ENCODE data around the gene USP21.

DNA sequence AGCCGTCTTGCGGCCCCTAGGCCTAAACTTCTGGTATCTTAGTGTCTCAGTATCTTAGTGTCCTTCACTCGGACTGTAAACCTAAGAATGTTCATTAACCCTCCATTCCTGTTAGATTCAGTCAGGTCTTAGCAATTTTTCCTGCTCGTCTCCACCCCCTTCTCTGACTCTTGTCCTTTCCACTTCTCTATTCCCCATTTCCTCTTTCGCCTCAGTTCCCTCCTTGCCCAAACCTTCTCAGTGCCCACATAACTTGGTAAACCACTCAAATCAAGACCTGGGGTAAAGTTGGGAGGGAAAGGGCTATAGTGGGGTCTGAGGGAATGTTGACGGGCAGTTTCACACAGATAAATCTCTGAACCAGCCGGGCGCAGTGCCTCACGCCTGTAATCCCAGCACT lies 55.1 kb downstream of the USP21 start:
- TF ChIP-seq, protein P1, sequence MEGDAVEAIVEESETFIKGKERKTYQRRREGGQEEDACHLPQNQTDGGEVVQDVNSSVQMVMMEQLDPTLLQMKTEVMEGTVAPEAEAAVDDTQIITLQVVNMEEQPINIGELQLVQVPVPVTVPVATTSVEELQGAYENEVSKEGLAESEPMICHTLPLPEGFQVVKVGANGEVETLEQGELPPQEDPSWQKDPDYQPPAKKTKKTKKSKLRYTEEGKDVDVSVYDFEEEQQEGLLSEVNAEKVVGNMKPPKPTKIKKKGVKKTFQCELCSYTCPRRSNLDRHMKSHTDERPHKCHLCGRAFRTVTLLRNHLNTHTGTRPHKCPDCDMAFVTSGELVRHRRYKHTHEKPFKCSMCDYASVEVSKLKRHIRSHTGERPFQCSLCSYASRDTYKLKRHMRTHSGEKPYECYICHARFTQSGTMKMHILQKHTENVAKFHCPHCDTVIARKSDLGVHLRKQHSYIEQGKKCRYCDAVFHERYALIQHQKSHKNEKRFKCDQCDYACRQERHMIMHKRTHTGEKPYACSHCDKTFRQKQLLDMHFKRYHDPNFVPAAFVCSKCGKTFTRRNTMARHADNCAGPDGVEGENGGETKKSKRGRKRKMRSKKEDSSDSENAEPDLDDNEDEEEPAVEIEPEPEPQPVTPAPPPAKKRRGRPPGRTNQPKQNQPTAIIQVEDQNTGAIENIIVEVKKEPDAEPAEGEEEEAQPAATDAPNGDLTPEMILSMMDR (IDR thresholded peaks at IDR 0.05), result no peak
- no peak for TF ChIP-seq POLR2A (IDR thresholded peaks at IDR 0.05)

Measured in Peyer's patch (tissue), 4 donors.